ENCODE results near the gene SCTR. TPM values are rescaled to one million over a fixed set of nuclear protein-coding genes. Genes with fewer than 3 reads are reported as not detected.

The SCTR gene
- total and polyA plus RNA-seq, 2 of the 8 experiments (the other 6 are each of a cell fraction or from before 2014, with no cell fraction given): 0.15 TPM; not detected in 1

DNA sequence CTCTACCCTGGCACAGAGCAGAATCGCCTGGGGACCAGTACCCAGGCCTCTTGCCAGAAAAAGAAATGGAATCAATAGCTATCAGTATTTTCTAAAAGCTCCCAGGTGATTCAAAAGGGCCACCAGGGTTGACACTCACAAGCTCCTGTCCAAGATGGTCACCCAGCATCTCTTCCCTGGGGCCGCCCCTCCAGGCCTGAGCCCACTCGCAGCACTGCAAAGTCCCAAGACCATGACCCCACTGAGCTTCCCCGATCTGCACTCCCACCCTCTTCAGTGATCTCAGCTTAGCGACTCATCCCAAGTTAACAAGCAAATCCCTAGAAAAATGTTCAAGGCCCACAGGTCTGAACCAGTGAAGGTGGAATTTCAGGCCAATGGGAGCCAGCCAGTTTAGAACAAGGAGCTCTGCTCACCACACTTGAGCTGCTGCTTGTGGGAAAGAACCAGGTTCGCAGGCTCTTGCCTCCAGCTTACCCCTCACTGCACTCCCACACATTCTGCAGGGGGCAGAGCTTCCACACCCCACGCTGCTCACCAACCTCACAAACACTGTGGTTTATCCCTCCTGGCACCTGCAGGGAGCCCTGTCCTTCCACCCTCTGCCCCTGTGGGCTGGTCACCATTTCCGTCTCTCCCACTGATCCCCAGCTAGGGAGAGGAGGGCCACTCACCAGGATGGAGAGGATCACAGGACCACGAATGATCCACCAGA lies 72.8 kb downstream of the SCTR start (continued):
- TF ChIP-seq HDAC2 (IDR thresholded peaks at IDR 0.05; ENCODE audit: borderline replicate concordance in 1 of 2, low read depth in 2 of 2, low read length in 2 of 2) (no peak), CHD1 (IDR thresholded peaks at IDR 0.05; ENCODE audit: low read depth, low read length) (no peak), EP300 (IDR thresholded peaks at IDR 0.05; ENCODE audit: borderline replicate concordance in 1 of 2, low read depth in 2 of 2, low read length in 2 of 2) (no peak)

Data from H1 (cell line).